ENCODE measurements around the gene AFP. TPM values are rescaled to one million over a fixed set of nuclear protein-coding genes. Genes with fewer than 3 reads are reported as not detected.
A peak's percentile ranks its signal among the peaks of the same experiment; 100 is the strongest.

The AFP gene
- total and polyA plus RNA-seq, 2 of the 13 experiments (the other 11 are each of a cell fraction or from before 2014, with no cell fraction given): 9,434 to 13,105 TPM

- TF ChIP-seq ZNF407 (CRISPR knock-in tag; IDR thresholded peaks at IDR 0.05; ENCODE audit: not compliant biosample characterization) (no peak), ZNF75D (CRISPR knock-in tag; IDR thresholded peaks at IDR 0.05; ENCODE audit: borderline replicate concordance) (no peak), SSRP1 (CRISPR knock-in tag; IDR thresholded peaks at IDR 0.05) (peak; percentile 98), ZBTB10 (CRISPR knock-in tag; IDR thresholded peaks at IDR 0.05; ENCODE audit: borderline replicate concordance) (no peak), NCOR1 (IDR thresholded peaks at IDR 0.05; ENCODE audit: borderline replicate concordance, low read length) (no peak)
- TF ChIP-seq, protein P1, sequence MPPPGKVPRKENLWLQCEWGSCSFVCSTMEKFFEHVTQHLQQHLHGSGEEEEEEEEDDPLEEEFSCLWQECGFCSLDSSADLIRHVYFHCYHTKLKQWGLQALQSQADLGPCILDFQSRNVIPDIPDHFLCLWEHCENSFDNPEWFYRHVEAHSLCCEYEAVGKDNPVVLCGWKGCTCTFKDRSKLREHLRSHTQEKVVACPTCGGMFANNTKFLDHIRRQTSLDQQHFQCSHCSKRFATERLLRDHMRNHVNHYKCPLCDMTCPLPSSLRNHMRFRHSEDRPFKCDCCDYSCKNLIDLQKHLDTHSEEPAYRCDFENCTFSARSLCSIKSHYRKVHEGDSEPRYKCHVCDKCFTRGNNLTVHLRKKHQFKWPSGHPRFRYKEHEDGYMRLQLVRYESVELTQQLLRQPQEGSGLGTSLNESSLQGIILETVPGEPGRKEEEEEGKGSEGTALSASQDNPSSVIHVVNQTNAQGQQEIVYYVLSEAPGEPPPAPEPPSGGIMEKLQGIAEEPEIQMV (CRISPR knock-in tag; IDR thresholded peaks at IDR 0.05; ENCODE audit: low read depth): no peak
- TF ChIP-seq, protein P2, sequence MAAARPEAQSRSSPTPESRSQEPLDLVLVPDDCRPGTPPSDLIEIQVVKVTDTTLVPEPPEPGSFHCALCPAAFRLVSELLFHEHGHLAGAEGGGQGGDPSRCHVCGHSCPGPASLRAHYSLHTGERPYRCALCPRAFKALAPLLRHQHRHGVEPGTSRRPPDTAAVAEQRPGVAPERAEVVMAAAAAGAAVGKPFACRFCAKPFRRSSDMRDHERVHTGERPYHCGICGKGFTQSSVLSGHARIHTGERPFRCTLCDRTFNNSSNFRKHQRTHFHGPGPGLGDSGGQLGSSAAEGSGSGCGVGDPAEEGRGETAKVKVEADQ (CRISPR knock-in tag; IDR thresholded peaks at IDR 0.05; ENCODE audit: borderline replicate concordance): no peak
- TF ChIP-seq, protein P3, sequence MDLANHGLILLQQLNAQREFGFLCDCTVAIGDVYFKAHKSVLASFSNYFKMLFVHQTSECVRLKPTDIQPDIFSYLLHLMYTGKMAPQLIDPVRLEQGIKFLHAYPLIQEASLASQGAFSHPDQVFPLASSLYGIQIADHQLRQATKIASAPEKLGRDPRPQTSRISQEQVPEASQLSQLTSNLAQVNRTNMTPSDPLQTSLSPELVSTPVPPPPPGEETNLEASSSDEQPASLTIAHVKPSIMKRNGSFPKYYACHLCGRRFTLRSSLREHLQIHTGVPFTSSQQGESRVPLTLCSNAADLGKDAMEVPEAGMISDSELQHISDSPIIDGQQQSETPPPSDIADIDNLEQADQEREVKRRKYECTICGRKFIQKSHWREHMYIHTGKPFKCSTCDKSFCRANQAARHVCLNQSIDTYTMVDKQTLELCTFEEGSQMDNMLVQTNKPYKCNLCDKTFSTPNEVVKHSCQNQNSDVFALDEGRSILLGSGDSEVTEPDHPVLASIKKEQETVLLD (CRISPR knock-in tag; IDR thresholded peaks at IDR 0.05; ENCODE audit: low read depth): 0 out of 2 replicates have a peak, but pooled peaks have one; percentile 13
Measured at GRCh38 chr4:73419106-73420038, 16.6 kb upstream of the AFP start (continued).
